Cardiac muscle cell (in vitro differentiated cells and primary cell): ENCODE data around the gene CHST13. TPM values are rescaled to one million over a fixed set of nuclear protein-coding genes. Genes with fewer than 3 reads are reported as not detected.

Source experiments
- DNase-seq, 2 donors: peaks; one replicate each; pipeline versions ENCODE4 v3.0.0 to v3.0.0-alpha.2; 2010 to 2017; ENCODE audit warnings: low read depth in 1 of 2, low spot score in 1 of 2
- H3K27ac ChIP-seq: fragments of 200-600 bp; sonication (generic); 2 replicates; pipeline ENCODE4 v1.5.1; 2016
- H3K27me3 ChIP-seq: fragments of 200-600 bp; sonication (generic); 2 replicates; pipeline ENCODE4 v1.6.0; 2016; ENCODE audit warnings: control low read depth
- H3K36me3 ChIP-seq: fragments of 200-600 bp; sonication (generic); 2 replicates; pipeline ENCODE4 v1.5.1; 2016; ENCODE audit warnings: control low read depth
- H3K4me1 ChIP-seq: fragments of 200-600 bp; sonication (generic); 2 replicates; pipeline ENCODE4 v1.8.1; 2017; ENCODE audit warnings: low read depth, mild to moderate bottlenecking, mixed run types
- H3K4me3 ChIP-seq: fragments of 200-600 bp; sonication (generic); 2 replicates; pipeline ENCODE4 v1.5.1; 2016; ENCODE audit warnings: mild to moderate bottlenecking
- H3K9me3 ChIP-seq: fragments of 200-600 bp; sonication (generic); 2 replicates; pipeline ENCODE4 v1.5.1; 2017; ENCODE audit warnings: low read depth, mild to moderate bottlenecking, control low read depth
- polyA plus RNA-seq: library from polyadenylated mRNA; unstranded; fragments of >200 nt; fragmentation: Nextera tagmentation; extraction: Ambion mirVana; gene quantifications from 2 replicates; pipeline ENCODE4 v1.2.1, GENCODE V29; 2016
- total RNA-seq: library from RNA; depleted of rRNA; stranded (reverse); fragments of >200 nt; gene quantifications from 2 replicates; pipeline ENCODE4 v1.2.3, GENCODE V29; 2016
- TF ChIP-seq, protein P1 (sequence below): IDR thresholded peaks from 2 replicates; pipeline ENCODE4 v1.5.1; 2012; ENCODE audit warnings: low read depth, mild to moderate bottlenecking, low read length

CHST13 gene
- total and polyA plus RNA-seq, 2 experiments from 2014 or later = 0.89 to 1.8 TPM

DNA sequence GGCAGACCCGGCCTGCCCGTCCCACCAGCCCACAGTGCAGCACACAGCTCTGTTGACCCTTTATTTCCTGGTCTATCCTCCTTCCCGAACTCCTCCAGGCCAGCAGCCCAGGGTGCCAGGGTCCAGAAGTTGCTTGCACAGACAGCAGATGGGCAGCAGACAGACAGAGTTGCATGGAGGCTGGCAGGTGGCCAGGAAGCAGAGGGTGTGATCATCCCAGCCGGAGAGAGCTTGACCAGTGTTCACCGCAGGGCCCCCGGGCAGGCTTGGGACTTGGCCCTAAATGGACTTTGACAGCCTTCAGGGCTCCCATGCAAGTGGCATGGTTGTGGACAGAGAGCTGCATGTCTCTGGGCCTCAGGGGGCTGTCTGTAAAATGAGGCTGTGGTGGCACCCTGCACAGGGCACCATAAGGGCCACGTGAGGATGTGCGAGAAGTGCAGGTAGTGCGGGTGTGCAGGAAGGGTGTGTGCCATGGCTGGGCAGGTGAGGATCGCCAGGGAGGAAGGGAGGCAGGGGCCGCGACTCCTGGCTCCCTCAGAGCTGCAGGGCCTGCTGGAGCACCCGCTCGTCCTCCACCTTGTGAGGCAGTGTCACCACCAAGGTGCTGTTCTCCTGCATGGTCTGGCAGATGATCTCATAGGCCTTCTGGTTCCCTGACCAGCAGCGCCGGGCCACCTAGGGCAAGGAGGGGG, 42.0 kb upstream of the CHST13 start:
- no peaks in the 10 kb centered on the region for H3K27me3 ChIP-seq
- H3K36me3 ChIP-seq = no peaks in the 10 kb centered on the region
- H3K27ac ChIP-seq = no peak overlapping the region
- H3K4me3 ChIP-seq = no peak overlapping the region
- TF ChIP-seq, protein P1, sequence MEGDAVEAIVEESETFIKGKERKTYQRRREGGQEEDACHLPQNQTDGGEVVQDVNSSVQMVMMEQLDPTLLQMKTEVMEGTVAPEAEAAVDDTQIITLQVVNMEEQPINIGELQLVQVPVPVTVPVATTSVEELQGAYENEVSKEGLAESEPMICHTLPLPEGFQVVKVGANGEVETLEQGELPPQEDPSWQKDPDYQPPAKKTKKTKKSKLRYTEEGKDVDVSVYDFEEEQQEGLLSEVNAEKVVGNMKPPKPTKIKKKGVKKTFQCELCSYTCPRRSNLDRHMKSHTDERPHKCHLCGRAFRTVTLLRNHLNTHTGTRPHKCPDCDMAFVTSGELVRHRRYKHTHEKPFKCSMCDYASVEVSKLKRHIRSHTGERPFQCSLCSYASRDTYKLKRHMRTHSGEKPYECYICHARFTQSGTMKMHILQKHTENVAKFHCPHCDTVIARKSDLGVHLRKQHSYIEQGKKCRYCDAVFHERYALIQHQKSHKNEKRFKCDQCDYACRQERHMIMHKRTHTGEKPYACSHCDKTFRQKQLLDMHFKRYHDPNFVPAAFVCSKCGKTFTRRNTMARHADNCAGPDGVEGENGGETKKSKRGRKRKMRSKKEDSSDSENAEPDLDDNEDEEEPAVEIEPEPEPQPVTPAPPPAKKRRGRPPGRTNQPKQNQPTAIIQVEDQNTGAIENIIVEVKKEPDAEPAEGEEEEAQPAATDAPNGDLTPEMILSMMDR = no peak
- peak in 1 of 2 donors; percentile 38 for DNase-seq
- H3K9me3 ChIP-seq = no peaks in the 10 kb centered on the region
- H3K4me1 ChIP-seq = no peaks in the 10 kb centered on the region

GRCh38 chr3:126482503-126483255, 41.3 kb upstream of the CHST13 start:
- H3K36me3 ChIP-seq = no peaks in the 10 kb centered on the region
- no peak overlapping the region for H3K27ac ChIP-seq
- TF ChIP-seq, protein P1 = no peak
- no peaks in the 10 kb centered on the region for H3K4me1 ChIP-seq
- DNase-seq = no peak
- no peaks in the 10 kb centered on the region for H3K27me3 ChIP-seq
- H3K9me3 ChIP-seq = no peaks in the 10 kb centered on the region
- no peak overlapping the region for H3K4me3 ChIP-seq

DNA sequence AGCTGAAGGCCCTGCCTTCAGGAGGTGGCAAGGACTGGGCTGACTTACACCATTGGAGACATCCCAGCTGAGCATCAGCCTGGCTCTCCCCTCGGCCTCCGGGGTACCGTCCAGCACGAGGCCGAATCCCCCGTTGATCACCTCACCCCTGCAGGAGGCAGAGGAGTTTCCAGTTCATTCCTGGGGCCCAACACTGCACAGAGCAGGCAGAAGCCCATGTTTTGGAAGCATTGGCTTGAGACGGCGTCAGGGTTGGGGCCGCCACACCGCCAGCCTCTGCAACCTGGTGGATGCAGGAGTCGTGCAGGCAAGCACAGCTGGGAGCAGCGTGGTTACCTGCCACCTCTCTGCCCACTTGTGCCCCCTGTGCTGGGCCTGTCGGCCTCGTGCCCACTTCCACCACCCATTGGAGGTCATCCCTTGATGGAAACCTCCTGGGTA, 40.6 kb upstream of the CHST13 start:
- Histone ChIP-seq H3K9me3 (no peaks in the 10 kb centered on the region), H3K4me1 (no peaks in the 10 kb centered on the region)

GRCh38 chr3:126484148-126484547, 39.8 kb upstream of the CHST13 start:
- TF ChIP-seq, protein P1 = no peak
- Histone ChIP-seq H3K4me3 (no peak overlapping the region), H3K27me3 (no peaks in the 10 kb centered on the region), H3K9me3 (no peaks in the 10 kb centered on the region), H3K36me3 (no peaks in the 10 kb centered on the region), H3K4me1 (no peaks in the 10 kb centered on the region), H3K27ac (no peak overlapping the region)
- no peak for DNase-seq

More for the DNA sequence above, 40.6 kb upstream of the CHST13 start:
- Histone ChIP-seq H3K36me3 (no peaks in the 10 kb centered on the region), H3K27ac (no peak overlapping the region), H3K4me3 (no peak overlapping the region), H3K27me3 (no peaks in the 10 kb centered on the region)
- DNase-seq = no peak
- TF ChIP-seq, protein P1 = no peak

DNA sequence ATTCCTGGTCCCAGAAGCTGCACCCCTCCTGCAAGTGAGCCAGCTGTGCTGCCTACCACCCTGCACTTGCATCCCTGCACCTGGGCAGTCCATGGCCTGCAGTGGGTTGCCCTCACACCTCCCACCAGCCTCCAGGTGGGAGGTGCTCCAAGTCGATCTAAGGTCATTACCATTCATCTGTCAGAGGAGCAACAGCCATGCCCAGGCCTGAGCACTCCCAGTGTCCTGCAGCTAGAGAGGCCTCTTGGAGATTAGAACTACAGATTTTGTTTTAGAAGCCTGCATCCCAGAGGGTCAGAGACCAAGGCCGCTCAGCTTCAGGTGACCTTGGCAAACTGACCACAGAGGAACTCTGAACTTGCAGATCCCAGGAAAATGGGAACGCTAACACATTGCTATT, 39.3 kb upstream of the CHST13 start:
- Histone ChIP-seq H3K9me3 (no peaks in the 10 kb centered on the region), H3K27ac (no peak overlapping the region), H3K27me3 (no peaks in the 10 kb centered on the region), H3K4me3 (no peak overlapping the region), H3K36me3 (no peaks in the 10 kb centered on the region), H3K4me1 (no peaks in the 10 kb centered on the region)
- TF ChIP-seq, protein P1 = no peak
- DNase-seq = no peak
